ENCODE data around the gene BANK1. TPM values are rescaled to one million over a fixed set of nuclear protein-coding genes. Genes with fewer than 3 reads are reported as not detected.

BANK1 gene
- polyA plus RNA-seq, 1 of the 3 experiments (the other 2 are of a cell fraction): not detected

DNA sequence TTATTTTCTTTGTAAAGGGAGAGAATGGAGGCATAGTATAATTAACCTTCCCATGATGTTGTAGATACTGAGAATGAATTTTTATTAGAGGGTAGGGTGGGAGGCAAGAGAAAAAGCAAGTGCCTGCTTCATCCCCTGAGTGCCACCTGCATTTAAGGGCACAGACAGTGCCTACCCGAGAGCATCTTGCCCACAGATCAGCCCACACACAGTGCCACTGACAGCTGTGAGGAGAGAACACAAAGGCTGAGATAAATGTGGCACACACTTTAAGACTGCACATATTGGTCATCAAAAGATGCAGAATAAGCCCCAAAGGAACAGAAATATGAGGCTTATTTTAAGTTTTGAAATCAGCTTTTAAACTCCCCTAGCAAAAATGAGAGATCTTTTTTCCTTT is 304.0 kb downstream of the BANK1 start:
- no peaks in the 10 kb centered on the region for H3K9me2 ChIP-seq
- H3K4me3 ChIP-seq (ENCODE audit: low read depth in 2 of 2, low read length in 1 of 2): no peak overlapping the region
- no peak for DNase-seq
- TF ChIP-seq NRF1 (IDR thresholded peaks at IDR 0.05; ENCODE audit: low read depth, low read length): no peak
- TF ChIP-seq, protein P1, sequence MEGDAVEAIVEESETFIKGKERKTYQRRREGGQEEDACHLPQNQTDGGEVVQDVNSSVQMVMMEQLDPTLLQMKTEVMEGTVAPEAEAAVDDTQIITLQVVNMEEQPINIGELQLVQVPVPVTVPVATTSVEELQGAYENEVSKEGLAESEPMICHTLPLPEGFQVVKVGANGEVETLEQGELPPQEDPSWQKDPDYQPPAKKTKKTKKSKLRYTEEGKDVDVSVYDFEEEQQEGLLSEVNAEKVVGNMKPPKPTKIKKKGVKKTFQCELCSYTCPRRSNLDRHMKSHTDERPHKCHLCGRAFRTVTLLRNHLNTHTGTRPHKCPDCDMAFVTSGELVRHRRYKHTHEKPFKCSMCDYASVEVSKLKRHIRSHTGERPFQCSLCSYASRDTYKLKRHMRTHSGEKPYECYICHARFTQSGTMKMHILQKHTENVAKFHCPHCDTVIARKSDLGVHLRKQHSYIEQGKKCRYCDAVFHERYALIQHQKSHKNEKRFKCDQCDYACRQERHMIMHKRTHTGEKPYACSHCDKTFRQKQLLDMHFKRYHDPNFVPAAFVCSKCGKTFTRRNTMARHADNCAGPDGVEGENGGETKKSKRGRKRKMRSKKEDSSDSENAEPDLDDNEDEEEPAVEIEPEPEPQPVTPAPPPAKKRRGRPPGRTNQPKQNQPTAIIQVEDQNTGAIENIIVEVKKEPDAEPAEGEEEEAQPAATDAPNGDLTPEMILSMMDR (IDR thresholded peaks at IDR 0.05): no peak
- TF ChIP-seq, protein P2, sequence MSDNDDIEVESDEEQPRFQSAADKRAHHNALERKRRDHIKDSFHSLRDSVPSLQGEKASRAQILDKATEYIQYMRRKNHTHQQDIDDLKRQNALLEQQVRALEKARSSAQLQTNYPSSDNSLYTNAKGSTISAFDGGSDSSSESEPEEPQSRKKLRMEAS (IDR thresholded peaks at IDR 0.05; ENCODE audit: low read depth): no peak
- no peak for TF ChIP-seq TAF1 (IDR thresholded peaks at IDR 0.05; ENCODE audit: borderline replicate concordance, low read depth, low read length)
- TF ChIP-seq RAD21 (IDR thresholded peaks at IDR 0.05; ENCODE audit: low read length): no peak
- no peak for TF ChIP-seq RFX5 (IDR thresholded peaks at IDR 0.05; ENCODE audit: low read length)
- TF ChIP-seq, protein P3, sequence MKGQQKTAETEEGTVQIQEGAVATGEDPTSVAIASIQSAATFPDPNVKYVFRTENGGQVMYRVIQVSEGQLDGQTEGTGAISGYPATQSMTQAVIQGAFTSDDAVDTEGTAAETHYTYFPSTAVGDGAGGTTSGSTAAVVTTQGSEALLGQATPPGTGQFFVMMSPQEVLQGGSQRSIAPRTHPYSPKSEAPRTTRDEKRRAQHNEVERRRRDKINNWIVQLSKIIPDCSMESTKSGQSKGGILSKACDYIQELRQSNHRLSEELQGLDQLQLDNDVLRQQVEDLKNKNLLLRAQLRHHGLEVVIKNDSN (IDR thresholded peaks at IDR 0.05; ENCODE audit: borderline replicate concordance, low read depth): no peak
- no peaks in the 10 kb centered on the region for H3F3A ChIP-seq (replicated peaks; ENCODE audit: insufficient read depth)
- H3K27ac ChIP-seq (ENCODE audit: low read depth in 2 of 2, low read length in 1 of 2): no peak overlapping the region
- ChIA-PET POLR2A (no interaction called here), CTCF (no interaction called here)
- no peak overlapping the region for H2AFZ ChIP-seq (ENCODE audit: low read depth)
- H3K27me3 ChIP-seq (ENCODE audit: insufficient read depth): no peaks in the 10 kb centered on the region
- no peak overlapping the region for H3K4me2 ChIP-seq
- no peak overlapping the region for H3K9ac ChIP-seq
- H3K9me3 ChIP-seq: no peaks in the 10 kb centered on the region
- no peaks in the 10 kb centered on the region for H4K20me1 ChIP-seq (ENCODE audit: insufficient read depth)
- WGBS (ENCODE audit: low lambda C conversion rate): 21% methylated on average over 1 of the region's 1 CpG
- no peaks in the 10 kb centered on the region for H3K36me3 ChIP-seq (replicated peaks in 1 of 2; ENCODE audit: control insufficient read depth in 1 of 2, insufficient read depth in 2 of 2, low read length in 1 of 2)
- no peaks in the 10 kb centered on the region for H3K79me2 ChIP-seq (ENCODE audit: insufficient read depth)
- H3K4me1 ChIP-seq (ENCODE audit: control insufficient read depth in 1 of 2, insufficient read depth in 2 of 2, low read depth in 1 of 2, low read length in 1 of 2): no peaks in the 10 kb centered on the region

DNA sequence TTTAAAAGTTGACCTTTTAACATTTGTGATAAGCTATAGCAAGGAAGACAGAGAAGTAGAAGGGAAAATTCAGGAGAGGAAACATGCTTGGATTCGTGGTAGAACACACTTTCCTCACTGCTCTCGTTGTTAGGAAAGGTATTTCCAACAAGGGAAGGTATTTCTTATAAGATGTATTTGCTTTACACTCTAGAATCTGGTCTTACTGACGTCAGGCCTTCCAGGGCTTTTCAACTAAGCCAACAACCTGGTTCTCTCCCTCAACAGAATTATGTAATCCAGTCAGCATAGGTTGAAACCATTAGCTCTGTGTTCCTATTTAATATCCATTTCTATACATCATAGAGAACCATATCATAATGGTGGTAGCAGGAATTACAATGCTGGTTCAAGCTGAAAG is 312.8 kb downstream of the BANK1 start:
- H3F3A ChIP-seq (replicated peaks; ENCODE audit: insufficient read depth): no peaks in the 10 kb centered on the region
- DNase-seq: no peak
- peaks cover 8% of the 10 kb centered on the region; the same call in 1 of the 2 replicates for H3K9me3 ChIP-seq
- H3K4me3 ChIP-seq (ENCODE audit: low read depth in 2 of 2, low read length in 1 of 2): no peak overlapping the region
- H3K9me2 ChIP-seq: no peaks in the 10 kb centered on the region
- H4K20me1 ChIP-seq (ENCODE audit: insufficient read depth): no peaks in the 10 kb centered on the region
- no peak overlapping the region for H3K9ac ChIP-seq
- 35% methylated on average over 3 of the region's 3 CpGs for WGBS (ENCODE audit: low lambda C conversion rate)
- POLR2A ChIA-PET: no interaction called here
- CTCF ChIA-PET: no interaction called here
- H3K79me2 ChIP-seq (ENCODE audit: insufficient read depth): no peaks in the 10 kb centered on the region
- H3K36me3 ChIP-seq (replicated peaks in 1 of 2; ENCODE audit: control insufficient read depth in 1 of 2, insufficient read depth in 2 of 2, low read length in 1 of 2): no peaks in the 10 kb centered on the region
- H3K4me2 ChIP-seq: no peak overlapping the region
- H3K27me3 ChIP-seq (ENCODE audit: insufficient read depth): no peaks in the 10 kb centered on the region
- H3K27ac ChIP-seq (ENCODE audit: low read depth in 2 of 2, low read length in 1 of 2): no peak overlapping the region
- no peaks in the 10 kb centered on the region for H3K4me1 ChIP-seq (ENCODE audit: control insufficient read depth in 1 of 2, insufficient read depth in 2 of 2, low read depth in 1 of 2, low read length in 1 of 2)
- no peak overlapping the region for H2AFZ ChIP-seq (ENCODE audit: low read depth)
- TF ChIP-seq FOSL2 (IDR thresholded peaks at IDR 0.05; ENCODE audit: borderline replicate concordance, low read depth): no peak
- TF ChIP-seq, protein P1 (IDR thresholded peaks at IDR 0.05): no peak
- TF ChIP-seq, protein P4, sequence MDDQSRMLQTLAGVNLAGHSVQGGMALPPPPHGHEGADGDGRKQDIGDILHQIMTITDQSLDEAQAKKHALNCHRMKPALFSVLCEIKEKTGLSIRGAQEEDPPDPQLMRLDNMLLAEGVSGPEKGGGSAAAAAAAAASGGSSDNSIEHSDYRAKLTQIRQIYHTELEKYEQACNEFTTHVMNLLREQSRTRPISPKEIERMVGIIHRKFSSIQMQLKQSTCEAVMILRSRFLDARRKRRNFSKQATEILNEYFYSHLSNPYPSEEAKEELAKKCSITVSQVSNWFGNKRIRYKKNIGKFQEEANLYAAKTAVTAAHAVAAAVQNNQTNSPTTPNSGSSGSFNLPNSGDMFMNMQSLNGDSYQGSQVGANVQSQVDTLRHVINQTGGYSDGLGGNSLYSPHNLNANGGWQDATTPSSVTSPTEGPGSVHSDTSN (IDR thresholded peaks at IDR 0.05): no peak
- TF ChIP-seq, protein P5, sequence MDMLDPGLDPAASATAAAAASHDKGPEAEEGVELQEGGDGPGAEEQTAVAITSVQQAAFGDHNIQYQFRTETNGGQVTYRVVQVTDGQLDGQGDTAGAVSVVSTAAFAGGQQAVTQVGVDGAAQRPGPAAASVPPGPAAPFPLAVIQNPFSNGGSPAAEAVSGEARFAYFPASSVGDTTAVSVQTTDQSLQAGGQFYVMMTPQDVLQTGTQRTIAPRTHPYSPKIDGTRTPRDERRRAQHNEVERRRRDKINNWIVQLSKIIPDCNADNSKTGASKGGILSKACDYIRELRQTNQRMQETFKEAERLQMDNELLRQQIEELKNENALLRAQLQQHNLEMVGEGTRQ (IDR thresholded peaks at IDR 0.05; ENCODE audit: borderline replicate concordance, low read depth, low read length): no peak
- TF ChIP-seq JUND (IDR thresholded peaks at IDR 0.05): no peak
- no peak for TF ChIP-seq TEAD4 (IDR thresholded peaks at IDR 0.05; ENCODE audit: borderline replicate concordance, insufficient read depth)
- no peak for TF ChIP-seq TAF1 (IDR thresholded peaks at IDR 0.05; ENCODE audit: borderline replicate concordance, low read depth, low read length)
- TF ChIP-seq, protein P6, sequence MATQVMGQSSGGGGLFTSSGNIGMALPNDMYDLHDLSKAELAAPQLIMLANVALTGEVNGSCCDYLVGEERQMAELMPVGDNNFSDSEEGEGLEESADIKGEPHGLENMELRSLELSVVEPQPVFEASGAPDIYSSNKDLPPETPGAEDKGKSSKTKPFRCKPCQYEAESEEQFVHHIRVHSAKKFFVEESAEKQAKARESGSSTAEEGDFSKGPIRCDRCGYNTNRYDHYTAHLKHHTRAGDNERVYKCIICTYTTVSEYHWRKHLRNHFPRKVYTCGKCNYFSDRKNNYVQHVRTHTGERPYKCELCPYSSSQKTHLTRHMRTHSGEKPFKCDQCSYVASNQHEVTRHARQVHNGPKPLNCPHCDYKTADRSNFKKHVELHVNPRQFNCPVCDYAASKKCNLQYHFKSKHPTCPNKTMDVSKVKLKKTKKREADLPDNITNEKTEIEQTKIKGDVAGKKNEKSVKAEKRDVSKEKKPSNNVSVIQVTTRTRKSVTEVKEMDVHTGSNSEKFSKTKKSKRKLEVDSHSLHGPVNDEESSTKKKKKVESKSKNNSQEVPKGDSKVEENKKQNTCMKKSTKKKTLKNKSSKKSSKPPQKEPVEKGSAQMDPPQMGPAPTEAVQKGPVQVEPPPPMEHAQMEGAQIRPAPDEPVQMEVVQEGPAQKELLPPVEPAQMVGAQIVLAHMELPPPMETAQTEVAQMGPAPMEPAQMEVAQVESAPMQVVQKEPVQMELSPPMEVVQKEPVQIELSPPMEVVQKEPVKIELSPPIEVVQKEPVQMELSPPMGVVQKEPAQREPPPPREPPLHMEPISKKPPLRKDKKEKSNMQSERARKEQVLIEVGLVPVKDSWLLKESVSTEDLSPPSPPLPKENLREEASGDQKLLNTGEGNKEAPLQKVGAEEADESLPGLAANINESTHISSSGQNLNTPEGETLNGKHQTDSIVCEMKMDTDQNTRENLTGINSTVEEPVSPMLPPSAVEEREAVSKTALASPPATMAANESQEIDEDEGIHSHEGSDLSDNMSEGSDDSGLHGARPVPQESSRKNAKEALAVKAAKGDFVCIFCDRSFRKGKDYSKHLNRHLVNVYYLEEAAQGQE (IDR thresholded peaks at IDR 0.05; ENCODE audit: low read depth, low read length): no peak
- no peak for TF ChIP-seq SIN3A (IDR thresholded peaks at IDR 0.05; ENCODE audit: borderline replicate concordance, low read depth, low read length)
